ENCODE measurements around the gene PNMA6E. TPM values are rescaled to one million over a fixed set of nuclear protein-coding genes. Genes with fewer than 3 reads are reported as not detected.
A peak's percentile ranks its signal among the peaks of the same experiment; 100 is the strongest.

PNMA6E gene
- not detected in 2 replicates for total RNA-seq (2014; rRNA removed; shearing (Covaris generic))

DNA sequence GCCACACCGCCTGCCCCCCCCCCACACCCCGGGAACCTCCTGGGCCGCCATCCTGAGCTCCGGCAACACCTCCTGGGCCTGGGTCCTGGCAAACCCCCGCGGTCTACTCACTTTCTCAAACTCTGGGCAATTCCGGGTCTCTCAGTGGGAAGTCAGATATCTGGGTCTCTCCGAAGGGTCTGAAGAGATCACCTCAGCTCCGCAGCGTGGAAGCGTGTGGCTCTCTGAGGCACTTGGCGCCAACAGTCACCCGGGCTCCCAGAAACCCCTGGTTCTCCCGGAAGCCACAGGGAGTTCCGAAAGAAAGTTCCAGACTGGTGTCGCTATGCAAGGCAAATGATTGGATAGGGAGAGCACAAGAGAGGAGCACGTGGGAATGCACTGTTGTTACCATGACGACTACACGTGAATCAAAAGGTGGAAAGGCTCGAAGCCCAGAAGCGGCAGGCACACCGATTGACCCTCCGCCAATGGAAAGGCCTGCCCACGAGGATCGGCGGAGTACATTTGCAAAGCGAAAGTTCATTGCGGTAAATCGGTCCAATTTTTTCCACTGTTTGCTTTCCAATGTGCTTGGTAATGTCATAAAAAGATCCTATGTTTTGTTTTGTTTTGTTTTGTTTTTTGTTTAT is at the start of gene PNMA6E:
Gene PNMA6E (minus strand): TSS at position 218 of the 632 bp plus-strand sequence. CDS start 2,501 bp downstream, outside the sequence.
- no peak for DNase-seq (ENCODE audit: low read depth)

DNA sequence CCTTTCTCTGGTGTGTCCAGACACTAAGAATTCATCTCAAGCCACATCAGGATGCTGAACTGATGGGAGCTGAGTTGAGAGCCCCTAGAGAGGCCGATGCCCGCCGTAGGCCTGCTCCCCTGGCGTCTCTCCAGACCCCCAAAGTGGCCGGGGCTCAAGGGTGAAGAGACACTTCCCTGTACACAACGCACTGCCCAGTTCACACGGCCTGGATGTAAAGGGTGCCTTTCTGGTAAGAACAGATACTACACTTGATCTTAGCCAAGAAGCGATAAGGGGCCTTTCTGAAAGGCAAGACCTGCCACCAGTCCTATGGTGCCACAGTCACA is 49.8 kb upstream of the PNMA6E start:
- no peak for DNase-seq (ENCODE audit: low read depth)

DNA sequence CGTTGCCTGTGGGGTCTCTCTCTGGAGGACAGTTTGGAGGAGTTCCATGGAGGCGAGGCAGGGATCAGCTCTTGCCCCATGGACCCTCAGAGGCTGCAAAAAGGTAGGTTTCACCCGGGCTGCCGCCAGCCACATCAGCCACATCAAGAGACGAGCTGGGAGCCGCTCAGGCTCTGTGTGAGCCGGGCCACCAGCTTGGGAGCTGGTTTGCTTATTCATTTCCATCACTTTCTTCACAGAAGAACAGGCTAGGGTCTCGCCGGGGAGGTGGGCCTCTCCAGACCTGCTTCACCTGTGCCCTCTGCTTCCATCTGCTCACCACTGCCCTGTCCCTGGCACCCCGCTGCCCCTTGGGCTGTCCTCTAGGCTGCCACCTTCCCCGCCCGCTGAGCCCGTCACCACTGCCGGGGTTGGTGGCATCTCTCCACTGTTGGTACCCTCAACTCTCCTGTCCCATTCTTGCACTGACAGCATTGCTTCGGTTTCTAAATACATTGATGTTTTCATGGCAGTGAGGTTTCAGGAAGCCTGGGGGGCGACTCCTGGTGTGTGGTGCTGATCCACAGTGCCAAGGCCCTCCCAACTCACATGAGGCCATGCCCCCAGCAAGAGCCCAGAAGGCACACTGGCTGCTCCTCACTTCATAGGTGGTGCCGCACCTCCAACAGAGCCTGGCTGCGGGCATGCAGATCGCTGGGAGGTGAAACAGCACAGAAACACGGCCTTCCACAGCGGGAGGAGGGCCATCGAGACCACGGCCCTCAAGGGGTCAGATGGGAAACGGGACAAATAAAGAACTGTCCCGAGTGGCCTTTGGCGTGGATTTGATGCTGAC is 49.2 kb upstream of the PNMA6E start:
- DNase-seq (ENCODE audit: low read depth): no peak

DNA sequence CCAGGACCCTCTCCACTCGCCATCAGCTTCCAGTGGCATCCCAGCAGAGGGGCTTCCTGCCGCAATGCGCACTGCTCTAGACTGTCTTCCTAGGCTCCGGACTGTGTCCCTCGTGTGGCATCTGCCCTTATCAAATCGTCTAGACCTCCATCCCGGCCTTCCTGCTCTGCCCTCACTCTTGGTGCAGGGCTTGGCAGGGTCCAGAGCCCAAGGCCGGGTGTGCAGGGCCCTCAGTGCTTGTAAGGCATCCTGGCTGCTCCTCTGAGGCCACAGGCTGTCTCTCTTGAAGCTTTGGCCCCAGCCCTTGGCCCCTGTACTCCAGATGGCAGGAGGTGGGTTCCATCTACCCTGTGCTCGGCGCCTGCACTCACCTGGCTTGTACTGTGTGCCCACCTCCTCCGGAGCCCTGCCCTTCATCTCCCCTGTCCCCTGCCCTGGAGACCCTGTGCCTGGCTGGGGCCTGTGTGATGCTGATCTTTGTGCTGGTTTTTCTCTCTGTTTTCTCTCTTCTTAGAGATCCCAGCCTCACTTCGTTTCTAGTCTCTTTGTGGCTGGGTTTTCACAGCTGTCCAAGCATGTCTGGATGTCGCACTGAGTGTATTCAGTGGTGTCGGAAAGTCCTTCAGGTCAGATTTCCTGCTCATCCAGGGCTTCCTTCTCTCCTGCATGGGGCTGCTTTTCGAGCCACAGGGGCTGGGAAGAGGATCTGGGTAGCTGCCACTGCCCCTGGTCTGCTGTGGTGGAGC is 48.4 kb upstream of the PNMA6E start:
- no peak for DNase-seq (ENCODE audit: low read depth)

DNA sequence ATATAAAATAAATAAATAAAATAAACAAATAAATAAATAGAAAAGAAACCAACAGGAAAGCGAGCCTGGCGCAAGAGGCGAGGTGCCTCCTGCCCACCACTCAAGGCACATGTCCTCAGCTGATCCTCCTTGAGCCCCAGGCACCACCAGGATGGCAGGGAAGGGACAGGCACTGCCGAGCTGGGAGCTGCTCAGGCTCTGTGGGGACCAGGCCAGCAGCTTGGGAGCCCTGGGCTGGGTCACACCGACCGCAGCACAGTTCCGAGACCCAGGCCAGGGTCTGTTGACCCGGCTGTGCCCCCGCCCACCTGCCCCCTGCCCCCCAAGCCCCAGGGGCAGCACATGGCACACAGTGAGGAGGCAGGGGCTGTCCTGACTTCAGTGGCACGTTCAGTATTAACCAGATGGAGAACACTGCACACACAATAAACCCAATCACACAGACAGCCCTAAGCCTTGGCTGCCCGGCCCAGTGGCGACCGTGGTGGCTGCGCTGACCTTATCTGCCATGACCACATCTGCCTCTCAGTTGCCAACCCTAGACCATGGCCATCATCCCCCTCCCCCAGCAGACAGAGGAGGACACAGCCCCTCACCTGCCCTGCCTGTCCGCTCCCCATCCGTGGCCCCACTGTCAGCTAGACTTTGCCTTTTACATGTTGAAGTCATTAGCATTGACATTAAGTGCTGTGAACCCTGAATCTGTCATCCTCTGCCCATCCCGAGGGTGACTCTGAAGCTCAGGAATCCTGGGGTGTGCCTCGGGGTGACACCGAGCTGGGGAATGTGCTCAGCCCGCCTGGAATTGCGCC is 47.6 kb upstream of the PNMA6E start:
- DNase-seq (ENCODE audit: low read depth): no peak

DNA sequence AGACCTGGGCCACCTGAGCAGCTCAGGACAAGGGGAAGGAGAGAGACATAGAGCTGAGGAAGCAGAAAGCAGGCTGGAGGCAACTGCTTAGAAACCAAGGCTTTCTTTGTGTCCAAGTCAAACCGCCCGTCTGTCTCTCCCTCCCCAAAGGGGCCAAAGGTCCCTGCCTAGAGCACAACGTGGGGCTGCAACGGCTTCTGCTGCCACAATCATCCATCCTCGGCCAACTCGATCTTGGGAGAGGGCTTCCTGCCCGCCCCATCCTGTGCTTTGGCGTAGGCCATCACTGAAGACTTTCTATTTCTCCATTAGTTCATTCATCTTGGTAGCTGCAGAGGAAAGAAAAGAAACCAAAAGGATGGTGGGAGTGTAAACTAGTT is 46.4 kb upstream of the PNMA6E start:
- DNase-seq (ENCODE audit: low read depth): no peak

DNA sequence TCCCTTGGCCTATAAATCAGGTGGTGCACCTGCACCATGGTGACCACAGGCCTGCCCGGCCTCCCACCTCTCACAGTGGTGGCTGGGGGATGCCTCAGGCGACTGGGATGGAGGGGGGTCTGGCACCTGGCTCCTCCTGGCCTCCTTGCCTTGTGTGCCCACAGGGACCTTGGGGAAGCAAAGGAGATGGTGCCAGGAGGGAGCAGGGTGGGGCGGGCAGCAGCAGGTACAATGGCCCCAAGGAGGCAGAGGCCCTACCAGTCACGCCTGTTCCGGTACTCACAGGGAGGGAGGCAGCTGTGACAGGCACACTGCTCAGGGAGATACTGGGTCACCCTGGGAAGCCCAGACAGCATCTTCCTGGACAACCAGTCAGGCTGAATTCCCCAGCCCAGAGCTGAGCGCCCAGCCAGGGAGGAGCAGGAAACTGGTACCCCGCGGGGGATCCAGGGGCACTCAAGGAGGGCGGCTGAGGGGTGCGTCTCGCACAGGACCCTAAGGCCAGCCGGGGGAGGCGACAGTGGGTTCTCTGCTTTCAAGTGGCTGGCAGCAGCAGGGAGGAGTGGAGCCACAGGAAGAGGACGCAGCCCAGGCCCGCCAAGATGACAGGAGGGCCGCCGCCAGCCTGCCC is 45.9 kb upstream of the PNMA6E start:
- DNase-seq (ENCODE audit: low read depth): no peak

DNA sequence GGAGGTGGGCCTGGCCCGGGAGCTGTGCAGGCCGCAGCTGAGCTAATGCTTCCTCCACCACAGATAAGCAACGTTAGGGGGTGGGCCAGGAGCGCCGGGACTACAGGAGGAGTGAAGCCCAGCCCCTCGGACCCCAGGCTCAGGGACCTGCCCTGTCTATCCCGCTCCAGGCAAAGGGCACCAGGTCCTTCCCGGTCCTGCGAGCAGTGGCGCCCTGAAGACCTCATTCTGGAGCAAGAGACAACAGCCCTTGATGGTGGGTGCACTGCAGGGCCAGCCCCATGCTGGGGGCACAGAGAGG is 45.4 kb upstream of the PNMA6E start:
- DNase-seq (ENCODE audit: low read depth): no peak

DNA sequence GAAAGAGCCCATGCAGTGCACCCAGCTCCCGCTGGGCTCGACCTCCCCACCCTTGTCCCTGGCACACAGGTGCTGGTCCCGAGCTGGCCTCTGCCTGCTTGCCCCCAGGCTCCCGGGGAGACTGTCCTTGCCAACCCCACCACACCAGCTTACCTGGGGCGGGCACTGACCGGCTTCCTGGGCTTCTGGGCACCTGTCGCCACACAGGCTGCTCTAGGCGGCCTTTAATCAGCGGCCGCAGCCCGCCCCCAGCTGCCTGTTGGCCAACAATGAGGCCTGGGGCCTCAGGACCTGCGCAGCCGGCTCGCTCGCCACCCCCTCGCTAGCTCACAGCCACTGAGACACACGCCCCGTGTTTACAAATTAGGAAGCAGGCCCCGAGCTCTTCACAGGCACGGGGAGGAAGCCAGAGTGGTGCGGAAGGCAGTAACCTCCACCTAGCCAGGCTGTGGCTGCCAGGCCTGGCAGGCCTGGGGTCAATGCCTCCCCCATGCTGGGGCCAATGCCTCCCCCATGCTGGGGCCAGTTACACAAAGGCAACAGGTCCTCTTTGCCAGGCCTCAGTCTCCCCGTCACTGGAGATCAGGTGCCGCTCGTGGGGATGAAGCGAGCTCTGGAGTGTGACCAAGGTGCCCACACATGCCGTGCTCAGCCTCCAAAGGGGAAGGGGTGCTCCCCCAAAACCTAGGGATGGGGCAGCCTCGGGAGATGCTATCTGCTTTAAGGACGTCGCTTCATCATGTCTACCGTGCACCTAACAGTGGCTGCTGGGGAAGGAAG is 44.9 kb upstream of the PNMA6E start, which contains the start of gene TREX2:
Gene TREX2 (minus strand): TSS at position 201 of the 780 bp plus-strand sequence. CDS start 626 bp downstream, outside the sequence.
- DNase-seq (ENCODE audit: low read depth): no peak

DNA sequence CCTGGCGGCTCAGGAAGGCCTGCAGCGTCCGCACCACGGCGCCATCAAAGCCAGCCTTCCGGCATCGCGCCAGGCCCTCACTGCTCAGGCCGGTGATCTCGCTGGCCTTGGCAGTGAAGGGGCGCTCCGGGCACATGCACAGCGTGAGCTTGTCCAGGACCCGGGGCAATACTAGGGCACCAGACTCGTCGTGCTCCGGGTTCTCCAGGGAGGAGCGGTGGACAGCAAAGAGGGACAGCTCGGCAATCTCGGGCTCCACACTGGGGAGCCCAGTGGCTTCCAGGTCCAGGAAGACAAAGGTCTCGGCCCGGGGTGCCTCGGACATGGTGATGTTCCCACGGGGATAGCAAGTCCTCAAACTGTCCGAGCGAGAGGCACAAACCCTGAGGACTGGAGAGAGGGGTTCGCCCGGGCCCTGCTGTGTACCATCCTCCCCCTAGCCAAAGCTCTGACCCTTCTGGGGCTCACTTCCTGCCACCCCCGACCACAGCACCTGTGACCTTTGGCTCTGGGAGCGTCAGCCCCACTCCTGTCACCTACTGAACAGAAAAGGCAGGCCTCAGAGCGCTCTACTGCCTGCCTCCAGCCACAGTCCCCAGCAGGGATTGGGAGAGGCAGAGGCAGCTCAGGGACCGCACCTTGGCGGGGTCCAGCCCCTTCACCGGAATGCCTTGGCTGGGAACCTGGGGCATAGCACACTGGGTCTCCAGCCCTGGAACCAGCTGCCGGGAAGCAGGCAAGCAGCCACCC is 44.1 kb upstream of the PNMA6E start:
- DNase-seq (ENCODE audit: low read depth): no peak

DNA sequence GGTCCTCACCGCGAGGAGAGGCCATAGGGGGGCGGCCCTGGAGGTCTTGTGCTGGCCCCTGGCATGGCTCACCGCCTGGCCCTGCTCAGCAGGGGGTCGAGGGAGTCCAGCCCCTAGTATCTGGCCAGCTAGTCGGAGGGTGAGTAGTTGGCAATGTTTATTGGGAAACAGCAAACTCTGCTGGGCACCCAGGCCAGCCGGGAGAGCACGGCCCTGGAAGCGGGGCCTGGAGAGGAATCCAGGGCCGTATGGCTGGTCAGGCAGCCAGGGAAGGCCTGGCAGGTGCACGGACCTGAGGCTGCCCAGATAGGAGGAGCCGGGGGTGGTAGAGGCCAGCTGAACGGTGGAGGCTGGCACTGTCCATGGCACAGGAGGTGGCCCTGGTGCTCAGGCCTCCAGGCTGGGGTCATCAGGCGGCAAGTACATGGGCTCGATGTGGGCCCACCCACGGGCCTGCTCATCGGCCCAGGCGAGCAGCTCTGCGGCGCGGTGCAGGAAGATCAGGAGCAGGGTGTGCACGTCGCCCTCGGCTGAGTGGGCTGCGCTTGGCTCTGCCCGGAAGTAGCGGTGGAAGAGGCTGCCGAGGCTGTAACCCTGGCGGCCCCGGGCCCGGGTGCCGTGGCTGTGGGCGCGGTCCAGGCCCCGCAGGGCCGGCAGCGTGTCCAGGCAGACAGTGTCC is 43.3 kb upstream of the PNMA6E start:
- no peak for DNase-seq (ENCODE audit: low read depth)

DNA sequence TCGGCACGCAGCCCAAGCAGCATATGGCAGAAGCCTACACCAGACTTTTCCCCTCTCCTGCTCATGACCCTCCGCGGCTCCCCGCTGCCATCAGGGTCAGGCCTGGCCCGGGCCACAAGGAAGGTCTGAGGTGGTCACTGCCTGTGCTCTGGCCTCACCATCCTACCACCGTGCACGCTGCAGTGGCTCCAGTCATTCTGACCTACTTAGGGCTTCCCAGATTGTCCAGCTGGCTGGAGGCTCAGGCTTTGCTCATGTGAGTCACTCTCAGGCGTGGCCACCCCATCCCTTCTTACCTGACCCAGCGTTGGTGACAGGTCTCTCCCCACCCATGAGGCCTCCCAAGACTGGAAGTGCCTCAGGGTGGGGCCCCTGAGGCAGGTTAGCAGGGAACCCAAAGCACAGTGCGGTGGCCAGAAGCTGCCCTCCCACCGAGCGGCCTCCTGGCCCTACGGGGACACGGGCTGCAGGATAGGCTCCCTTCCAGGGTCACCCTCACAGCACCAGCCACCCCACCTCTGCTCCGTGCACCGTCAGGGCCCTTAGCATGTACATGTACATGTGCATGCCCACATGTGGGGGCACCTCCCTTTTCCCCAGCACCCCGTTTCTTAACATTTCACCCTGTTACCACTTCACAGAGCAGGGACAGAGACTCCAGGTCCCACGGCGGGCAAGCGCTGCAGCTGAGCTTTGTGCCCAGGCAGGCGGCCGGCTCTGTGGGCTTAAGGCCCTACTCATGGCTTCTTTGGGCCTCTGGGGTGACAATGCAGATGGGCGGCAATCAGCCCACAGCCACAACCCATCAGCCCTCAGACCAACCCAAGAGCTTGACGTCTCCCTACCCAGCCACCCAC is 42.6 kb upstream of the PNMA6E start:
- DNase-seq (ENCODE audit: low read depth): peak; percentile 14

DNA sequence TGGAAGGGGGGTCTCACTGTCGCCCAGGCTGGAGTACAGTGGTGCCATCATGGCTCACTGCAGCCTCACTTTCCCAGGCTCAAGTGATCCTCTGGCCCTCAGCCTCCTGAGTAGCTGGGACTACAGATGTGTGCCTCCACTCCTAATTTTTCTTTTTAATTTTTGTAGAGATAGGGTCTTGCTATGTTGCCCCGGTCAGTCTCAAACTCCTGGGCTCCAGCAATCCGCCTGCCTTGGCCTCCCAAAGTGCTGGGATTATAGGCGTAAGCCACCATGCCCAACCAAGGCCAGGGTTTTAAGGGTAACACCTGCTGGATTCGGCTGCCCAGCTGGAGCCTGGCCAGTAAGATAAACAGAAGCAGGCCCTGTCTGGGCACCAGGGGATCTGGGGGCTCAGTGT is 41.3 kb upstream of the PNMA6E start:
- DNase-seq (ENCODE audit: low read depth): no peak

DNA sequence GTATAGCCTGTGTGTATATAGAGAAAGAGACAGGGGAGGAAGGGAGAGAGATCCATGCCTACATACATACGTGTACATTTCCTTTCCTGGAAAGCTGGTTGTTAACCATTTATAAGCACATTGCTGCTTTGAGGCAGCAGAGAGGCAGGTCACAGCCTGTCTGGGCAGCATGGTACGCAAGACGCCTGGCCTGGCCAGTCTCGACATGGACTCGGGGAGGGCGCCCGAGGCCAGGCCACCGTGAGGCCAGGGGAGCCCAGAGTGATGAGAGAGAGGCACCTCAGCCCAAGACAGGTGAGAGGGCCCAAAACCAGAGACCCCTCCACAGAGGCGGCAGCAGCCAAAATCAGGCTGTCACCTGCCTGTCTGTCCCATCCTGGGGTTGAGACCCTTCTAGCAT is 40.8 kb upstream of the PNMA6E start:
- DNase-seq (ENCODE audit: low read depth): no peak

DNA sequence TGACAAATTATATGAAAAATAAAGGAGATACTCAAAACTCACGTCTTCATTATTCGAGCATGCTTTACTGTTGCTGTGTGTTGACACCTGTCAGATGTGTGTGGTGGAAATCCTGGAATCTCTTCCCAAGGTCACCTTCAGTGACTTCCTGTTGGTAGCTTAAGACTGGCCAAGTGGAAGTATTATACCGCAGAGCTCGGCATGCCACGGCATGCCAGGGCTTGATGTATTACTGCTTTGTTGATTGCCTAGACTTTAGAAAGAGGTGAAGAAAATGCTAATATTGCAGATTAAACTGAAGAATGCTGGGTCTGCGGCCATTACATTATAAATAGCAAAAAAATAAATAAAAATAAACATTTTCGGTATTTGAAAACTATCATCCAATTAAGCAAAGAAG is 40.1 kb upstream of the PNMA6E start:
- DNase-seq (ENCODE audit: low read depth): no peak

DNA sequence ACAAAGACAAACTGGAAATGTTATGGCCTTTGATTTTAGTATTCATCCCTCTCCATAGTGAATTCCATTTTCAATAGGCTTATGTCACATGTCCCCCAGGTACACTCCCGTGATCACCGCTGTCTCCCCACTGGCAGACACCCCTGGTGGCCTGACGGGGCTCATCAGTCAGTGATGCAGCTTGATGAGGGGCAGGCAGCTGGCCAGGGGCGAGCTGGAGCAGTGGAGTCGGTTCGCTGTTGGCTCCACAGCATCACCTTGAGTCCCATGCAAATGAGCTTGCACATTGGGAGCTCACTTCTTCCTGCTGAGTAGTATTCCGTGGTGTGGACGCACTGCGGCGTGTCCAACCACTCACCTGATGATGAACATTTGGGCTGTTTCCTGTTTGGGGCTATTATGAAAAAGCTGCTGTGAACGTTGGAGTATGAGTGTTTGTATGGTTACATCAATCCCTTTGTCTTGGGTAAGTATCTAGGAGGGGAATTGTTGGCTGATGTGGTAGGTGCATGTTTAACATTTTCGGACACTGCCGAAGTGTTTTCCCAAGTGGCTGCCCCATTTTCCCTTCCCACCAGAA is 39.5 kb upstream of the PNMA6E start:
- no peak for DNase-seq (ENCODE audit: low read depth)

DNA sequence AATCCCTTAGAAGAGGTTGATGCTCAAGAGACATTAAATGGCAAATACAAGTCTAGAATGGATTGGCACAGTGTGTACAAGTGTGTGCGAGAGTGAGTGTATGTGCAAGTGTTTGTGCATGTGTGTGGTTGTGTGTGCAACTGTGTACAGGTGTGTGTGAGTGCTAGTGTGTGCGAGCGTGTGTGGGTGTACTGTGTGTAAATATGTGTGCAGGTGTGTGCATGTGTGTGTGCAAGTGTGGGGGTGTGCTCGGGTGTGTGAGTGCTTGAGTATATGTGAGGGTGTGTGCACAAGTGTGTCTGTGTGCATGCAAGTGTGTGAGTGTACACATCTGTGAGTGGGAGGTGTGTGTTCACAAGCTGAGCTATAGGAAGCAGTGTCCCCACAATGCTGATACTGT is 38.8 kb upstream of the PNMA6E start:
- no peak for DNase-seq (ENCODE audit: low read depth)

DNA sequence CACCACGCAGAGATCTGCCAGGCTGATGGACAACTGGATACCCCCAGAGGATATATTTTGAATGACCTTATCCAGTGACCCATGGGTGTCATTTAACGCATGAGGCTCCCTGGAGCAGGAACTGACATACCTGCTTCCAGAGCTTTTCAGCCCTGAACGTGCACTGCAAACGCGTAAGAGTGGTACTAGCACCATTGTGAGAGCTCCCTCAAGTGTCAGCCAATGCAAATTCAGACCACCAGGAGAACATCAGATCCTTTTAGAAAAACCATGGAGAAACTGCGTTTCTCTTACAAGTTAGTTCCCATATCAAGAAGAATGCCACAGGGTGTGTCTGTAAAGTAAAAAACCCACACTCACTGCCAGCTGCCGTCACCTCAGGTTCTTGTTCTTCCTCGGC is 37.4 kb upstream of the PNMA6E start:
- peak; percentile 37 for DNase-seq (ENCODE audit: low read depth)
